H7 (cell line): ENCODE results near the gene HYOU1. TPM values are rescaled to one million over a fixed set of nuclear protein-coding genes. Genes with fewer than 3 reads are reported as not detected.
A peak's percentile ranks its signal among the peaks of the same experiment; 100 is the strongest.
"Not testable (repeated sequence)": the region's sequence is repeated elsewhere in the genome, so short reads cannot be mapped to it uniquely, and the experiment has no call there.

Experiments
- DNase-seq: peaks from one replicate; pipeline ENCODE4 v3.0.0; 2012
- H3K27me3 ChIP-seq: 2 replicates; pipeline ENCODE4 v1.6.0; 2011; ENCODE audit warnings: mild to moderate bottlenecking, low read length; ENCODE audit not compliant: control insufficient read depth, insufficient read depth
- H3K36me3 ChIP-seq: replicated peaks from 2 replicates; pipeline ENCODE4 v1.5.1; 2011; ENCODE audit warnings: low read length; ENCODE audit not compliant: control insufficient read depth, insufficient read depth
- H3K4me3 ChIP-seq: 2 replicates; pipeline ENCODE4 v1.5.1; 2011; ENCODE audit warnings: low read depth, mild to moderate bottlenecking, control low read depth, low read length, moderate library complexity; ENCODE audit not compliant: insufficient read depth
- total RNA-seq: library from RNA; depleted of rRNA; stranded (reverse); fragments of >200 nt; shearing (Covaris generic); gene quantifications from 2 replicates; pipeline ENCODE4 v1.2.3, GENCODE V29; 2014; rRNA removed

Gene HYOU1, protein sequence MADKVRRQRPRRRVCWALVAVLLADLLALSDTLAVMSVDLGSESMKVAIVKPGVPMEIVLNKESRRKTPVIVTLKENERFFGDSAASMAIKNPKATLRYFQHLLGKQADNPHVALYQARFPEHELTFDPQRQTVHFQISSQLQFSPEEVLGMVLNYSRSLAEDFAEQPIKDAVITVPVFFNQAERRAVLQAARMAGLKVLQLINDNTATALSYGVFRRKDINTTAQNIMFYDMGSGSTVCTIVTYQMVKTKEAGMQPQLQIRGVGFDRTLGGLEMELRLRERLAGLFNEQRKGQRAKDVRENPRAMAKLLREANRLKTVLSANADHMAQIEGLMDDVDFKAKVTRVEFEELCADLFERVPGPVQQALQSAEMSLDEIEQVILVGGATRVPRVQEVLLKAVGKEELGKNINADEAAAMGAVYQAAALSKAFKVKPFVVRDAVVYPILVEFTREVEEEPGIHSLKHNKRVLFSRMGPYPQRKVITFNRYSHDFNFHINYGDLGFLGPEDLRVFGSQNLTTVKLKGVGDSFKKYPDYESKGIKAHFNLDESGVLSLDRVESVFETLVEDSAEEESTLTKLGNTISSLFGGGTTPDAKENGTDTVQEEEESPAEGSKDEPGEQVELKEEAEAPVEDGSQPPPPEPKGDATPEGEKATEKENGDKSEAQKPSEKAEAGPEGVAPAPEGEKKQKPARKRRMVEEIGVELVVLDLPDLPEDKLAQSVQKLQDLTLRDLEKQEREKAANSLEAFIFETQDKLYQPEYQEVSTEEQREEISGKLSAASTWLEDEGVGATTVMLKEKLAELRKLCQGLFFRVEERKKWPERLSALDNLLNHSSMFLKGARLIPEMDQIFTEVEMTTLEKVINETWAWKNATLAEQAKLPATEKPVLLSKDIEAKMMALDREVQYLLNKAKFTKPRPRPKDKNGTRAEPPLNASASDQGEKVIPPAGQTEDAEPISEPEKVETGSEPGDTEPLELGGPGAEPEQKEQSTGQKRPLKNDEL
- 183 and 200 TPM in 2 replicates for total RNA-seq

DNA sequence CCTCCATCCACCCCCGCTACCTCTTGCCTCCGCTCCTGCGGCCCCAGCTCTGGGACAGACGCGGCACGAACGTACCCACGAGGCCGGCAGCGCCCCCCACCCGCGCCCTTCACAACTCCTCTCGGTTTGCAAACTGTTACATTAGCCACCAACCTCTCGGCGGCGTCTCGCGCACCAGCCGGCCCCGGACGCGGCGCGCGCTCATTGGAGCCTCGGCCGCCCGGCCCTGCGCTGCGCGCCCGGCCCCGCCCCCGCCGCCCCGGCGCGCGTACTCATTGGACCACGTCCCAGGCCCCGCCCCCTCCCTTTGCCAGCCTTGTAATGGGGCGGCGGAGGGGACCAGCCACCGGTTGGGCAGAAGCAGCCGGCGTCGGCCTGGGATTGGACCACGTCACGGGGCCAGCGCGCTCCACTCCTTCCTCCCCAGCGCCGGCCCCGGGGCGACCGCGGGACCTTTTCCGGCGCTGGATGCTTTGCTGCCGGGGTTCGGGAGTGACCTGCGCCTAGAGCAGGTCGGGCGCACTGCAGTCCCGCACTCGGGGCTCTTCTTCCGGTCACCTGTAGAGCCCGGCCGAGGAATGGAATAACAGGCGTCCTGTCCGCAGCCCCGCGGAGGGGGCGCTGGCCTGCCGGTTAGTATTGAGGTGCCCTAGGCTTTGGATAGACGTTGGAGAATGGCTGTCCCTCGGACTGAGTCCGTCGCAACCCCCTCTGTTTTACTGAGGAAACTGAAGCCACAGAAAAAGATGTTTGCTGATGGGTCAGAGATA, at the start of gene HYOU1:
Gene HYOU1 (minus strand): TSS at position 206 of the 770 bp plus-strand sequence. CDS start 1,045 bp downstream, outside the sequence.
- Histone ChIP-seq H3K27me3 (no peaks in the 10 kb centered on the region), H3K36me3 (peaks cover 30% of the 10 kb centered on the region), H3K4me3 (peak within 1 kb of the TSS; percentile 83)
- peak; percentile 100 for DNase-seq

DNA sequence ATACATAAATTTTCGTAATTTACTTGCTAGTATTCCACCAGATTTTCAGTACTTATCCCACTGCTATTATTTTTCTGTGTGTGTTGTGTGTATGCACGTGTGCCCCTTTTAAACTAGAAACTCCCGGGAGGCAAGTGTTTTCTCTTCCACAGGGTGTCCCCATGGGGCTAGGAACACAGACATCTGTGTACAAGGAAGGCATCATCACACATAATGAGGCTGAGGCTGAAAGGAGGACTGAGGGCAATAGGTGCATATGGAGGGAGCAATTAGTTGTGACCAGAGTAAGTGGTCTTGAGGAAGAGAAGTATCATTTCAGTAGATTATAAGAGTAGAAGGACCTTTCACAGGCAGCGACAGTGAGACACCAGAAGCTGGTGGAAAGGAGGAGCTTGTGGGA, 46.8 kb upstream of the HYOU1 start:
- DNase-seq = no peak
- Histone ChIP-seq H3K27me3 (peaks cover 15% of the 10 kb centered on the region), H3K36me3 (peaks cover 4% of the 10 kb centered on the region; the same call in 1 of the 2 replicates), H3K4me3 (no peak overlapping the region)

DNA sequence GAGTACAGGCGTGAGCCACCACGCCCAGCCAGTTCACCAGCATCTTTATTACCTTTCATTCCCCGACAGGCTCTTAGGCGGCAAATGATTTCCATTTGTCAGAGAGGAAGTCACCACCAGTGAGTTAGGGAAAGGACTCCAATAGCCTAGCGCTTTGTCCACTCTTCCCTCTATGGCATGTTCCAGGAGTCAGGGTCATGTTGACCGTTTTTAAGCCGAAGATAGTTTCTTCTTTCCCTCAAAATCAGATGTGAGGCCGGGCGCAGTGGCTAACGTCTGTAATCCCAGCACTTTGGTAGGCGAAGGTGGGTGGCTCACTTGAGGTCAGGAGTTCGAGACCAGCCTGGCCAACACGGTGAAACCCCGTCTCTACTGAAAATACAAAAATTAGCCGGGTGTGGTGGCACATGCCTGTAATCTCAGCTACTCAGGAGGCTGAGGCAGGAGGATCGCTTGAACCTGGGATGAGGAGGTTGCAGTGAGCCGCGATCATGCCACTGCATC, 46.2 kb upstream of the HYOU1 start:
- DNase-seq, H3K36me3 ChIP-seq, H3K27me3 ChIP-seq, H3K4me3 ChIP-seq: not testable (repeated sequence)

DNA sequence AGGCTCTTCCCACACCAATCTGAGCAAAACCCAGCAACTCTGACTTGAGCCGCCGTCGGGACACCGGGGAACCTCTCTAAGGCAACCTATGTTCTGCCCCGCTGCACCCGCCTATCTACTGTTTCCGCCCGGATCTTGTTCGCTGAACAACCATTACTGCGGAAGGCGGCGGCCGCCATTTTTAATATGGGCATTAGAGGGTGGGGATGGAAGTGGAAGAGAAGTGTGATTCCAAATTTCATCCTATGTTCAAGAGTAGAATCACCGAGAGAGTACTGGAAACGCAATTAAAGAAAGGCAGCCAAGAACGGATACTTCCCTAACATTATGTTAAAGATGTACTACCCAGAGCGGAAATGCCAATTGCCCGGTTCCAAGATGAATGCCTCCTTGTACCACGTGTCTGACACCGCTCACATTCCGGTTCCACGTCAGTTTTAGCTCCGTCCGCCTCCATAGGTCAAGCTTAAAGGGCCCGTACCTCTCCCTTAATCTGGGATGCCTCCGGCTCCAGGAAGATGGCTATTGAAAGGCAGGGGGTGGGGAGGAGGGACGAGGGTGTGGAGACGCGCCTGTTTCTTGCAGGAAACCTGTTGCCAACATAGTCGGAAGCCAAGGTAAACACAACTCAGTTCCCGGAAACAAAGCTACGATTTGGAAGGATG, 44.9 kb upstream of the HYOU1 start, which contains the start of gene DPAGT1:
Gene DPAGT1 (minus strand): TSS at position 95 of the 665 bp plus-strand sequence. CDS start 198 bp downstream, outside the sequence.
- Histone ChIP-seq H3K27me3 (peaks cover 2% of the 10 kb centered on the region; the same call in 1 of the 2 replicates), H3K36me3 (peaks cover 16% of the 10 kb centered on the region), H3K4me3 (peak within 1 kb of the TSS; percentile 94)
- DNase-seq = peak; percentile 82

DNA sequence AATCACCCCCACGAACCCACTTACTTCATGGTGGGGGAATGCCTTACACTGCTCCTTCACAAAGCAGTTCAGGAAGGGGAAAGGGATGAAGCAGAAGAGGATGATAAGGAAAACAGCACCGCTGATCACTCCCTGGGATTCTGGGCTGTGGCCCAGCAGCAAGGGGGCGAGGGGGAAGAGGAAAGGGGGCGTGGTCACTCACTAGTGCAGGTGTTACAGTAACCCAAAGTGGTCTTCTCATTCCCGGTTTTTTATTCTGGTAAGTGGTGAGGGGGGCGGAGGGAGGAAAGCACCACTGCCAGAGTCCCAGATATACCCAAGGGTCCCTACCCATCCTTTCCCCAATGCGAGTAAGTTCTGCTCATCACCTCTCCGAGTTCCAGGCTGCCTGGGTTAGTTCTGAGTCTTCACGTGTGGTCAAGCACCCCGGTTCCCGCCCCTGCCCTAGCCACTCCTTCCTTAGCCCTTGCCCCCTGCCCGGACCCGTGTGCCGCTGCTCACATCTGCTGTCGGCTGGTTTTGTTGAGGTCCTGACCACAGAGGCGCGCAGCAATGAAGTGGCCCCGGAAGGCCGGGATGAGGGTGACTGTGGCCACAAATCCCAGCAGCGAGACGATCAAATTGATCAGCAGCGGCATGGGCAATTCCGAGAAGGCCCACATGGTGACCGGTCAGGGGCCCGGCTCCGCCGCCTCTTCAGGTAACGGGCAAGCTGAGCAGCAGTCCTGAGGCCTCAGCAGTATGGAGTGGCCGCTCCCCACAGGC, 44.2 kb upstream of the HYOU1 start:
- Histone ChIP-seq H3K36me3 (peaks cover 19% of the 10 kb centered on the region), H3K4me3 (peak overlapping the region; percentile 94), H3K27me3 (peaks cover 2% of the 10 kb centered on the region; the same call in 1 of the 2 replicates)
- DNase-seq = peak; percentile 73

DNA sequence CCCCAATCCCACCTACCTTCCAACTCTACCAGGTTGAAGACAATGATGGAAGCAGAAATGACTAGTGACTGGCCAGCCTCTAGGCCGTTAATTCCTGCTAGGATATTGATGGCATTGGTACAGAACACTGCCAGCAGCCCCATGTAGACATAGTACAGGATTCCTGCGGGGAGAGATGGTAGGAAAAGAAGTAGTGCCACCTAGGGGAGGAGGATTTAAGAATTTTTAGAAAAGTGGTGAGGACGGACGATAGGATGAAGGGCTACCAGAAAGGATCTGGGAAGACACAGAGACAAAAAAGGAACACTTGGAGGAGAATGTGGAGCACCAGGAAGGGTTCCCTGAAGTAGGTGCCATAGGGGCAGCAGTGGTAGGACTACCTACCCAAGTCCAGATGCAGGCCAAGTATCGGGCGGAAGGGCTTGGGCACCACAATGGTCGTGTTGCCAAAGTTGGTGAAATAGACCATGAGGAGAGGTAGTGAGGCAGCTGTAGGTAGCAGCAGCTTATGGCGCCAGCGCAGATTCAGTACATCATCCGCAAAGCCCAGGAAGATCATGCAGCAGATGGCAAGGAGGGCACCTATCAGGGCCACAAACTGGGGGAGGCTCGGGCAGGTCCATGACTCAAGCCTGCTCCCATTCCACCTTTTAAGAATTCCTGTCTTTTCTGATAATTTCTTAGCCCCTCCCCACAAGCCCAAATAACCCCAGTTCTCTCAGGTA, 43.4 kb upstream of the HYOU1 start:
- Histone ChIP-seq H3K4me3 (peak overlapping the region; percentile 94), H3K27me3 (no peaks in the 10 kb centered on the region), H3K36me3 (peaks cover 19% of the 10 kb centered on the region)
- DNase-seq = no peak

DNA sequence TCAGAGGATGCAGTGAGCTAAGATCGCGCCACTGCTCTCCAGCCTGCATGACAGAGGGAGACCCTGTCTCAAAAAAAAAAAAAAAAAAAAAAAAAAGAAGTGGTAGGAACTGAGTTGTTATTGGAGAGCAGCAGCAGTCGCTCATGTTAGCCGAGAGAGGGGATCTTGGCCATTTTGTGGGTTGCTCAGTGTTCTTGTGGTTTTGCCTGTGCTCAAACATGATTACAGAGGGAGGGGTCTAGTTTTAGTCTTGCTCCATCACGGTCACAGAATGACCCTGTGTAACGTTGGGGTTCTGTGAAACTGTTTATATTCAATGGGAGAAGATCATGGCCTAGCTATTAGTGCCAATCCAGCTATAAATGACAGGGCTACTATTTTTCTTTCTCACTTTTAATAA, 42.7 kb upstream of the HYOU1 start:
- no peak for DNase-seq
- peaks cover 19% of the 10 kb centered on the region for H3K36me3 ChIP-seq
- no peak overlapping the region for H3K4me3 ChIP-seq
- no peaks in the 10 kb centered on the region for H3K27me3 ChIP-seq

DNA sequence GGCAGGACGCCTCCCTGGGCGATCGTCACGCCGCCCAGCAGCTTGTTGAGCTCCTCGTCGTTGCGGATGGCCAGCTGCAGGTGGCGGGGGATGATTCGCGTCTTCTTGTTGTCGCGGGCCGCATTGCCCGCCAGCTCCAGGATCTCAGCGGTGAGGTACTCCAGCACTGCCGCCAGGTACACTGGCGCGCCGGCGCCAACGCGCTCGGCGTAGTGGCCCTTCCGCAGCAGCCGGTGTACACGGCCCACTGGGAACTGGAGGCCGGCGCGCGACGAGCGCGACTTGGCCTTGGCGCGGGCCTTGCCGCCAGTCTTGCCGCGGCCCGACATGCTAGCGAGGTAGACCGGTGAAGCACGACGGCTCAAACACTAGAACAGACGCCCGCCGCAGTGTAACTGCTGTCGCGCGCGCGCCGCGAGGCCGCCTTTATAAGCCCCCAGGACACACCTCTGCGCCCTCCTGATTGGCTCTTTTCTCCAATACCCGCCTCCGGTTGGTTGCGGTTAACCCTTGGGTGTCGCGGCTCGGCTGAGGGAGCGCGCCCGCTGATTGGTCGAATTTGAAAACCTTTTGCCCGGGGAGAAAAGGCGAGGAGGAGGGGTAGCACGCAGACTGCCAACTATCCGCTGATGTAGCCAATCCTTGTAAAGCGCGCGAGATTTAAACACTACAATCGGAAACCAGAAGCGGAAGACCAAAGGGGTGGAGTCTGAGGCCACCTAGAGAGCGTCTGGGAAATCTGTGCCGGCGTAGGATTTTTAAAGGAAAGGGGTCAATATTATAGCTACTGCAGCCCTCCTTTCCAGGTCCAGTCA, 38.3 kb upstream of the HYOU1 start:
- peak; percentile 99 for DNase-seq
- H3K4me3 ChIP-seq = peak overlapping the region; percentile 98
- peaks cover 32% of the 10 kb centered on the region for H3K36me3 ChIP-seq
- no peaks in the 10 kb centered on the region for H3K27me3 ChIP-seq

DNA sequence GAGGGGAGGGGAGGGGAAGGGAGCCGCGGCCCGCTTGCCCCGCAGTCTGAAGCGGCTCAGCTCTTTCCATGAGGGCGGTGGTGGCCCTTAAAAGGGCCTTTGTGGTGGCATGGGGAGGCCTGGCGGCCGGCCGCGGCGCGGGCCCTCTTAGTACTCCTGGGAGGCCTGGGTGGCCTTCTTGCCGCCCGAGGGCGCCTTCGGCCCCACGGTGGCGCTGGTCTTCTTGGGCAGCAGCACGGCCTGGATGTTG, 37.7 kb upstream of the HYOU1 start:
- H3K36me3 ChIP-seq = peaks cover 32% of the 10 kb centered on the region
- no peaks in the 10 kb centered on the region for H3K27me3 ChIP-seq
- DNase-seq = peak; percentile 82
- H3K4me3 ChIP-seq = peak overlapping the region; percentile 98

DNA sequence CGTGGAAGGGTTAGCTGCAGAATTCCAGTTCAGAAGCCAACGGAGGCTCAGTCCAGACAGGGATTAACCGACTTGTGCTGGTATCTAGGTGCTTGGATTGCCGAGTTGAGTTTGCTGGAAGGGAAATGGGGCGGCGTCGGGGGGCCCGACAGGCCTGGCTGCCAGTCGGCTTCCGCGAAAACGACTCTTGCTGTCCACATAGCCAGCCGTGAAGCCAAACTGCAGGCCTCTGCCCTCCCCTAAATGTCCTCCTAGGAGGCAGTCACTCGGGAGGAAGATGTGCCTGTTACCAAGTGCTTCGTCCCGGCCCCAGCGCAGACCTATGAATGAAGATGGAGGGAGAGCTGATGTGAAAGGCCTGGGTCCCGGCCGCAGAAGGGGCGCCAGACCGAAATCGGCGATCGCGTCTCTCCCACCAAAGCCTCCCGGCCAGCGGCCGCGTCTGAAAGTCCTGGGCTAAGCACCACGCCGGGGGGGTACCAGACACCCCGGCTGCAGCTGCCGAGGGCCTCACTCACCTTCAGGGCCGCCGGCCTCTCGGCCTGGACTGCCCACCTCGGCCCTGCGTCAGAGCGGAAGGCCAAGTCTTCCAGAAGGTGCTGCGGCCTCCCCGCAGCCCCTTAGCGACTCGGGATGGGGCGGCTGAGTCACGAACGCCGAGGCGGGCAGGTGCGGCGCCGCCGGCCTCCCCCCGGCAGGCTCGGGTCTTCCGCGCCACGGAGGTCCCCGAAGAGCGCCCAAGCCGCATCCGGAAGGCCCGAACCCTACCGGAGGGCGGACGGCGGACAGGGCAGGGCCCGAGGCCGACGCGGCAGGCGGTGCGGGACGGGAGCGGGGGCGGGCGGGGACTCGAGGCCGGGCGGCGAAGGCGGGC, 37.2 kb upstream of the HYOU1 start:
- Histone ChIP-seq H3K27me3 (no peaks in the 10 kb centered on the region), H3K4me3 (peak overlapping the region; percentile 98), H3K36me3 (peaks cover 30% of the 10 kb centered on the region)
- DNase-seq = peak; percentile 60
